Non-pigmented ciliary epithelial cell (primary cell): ENCODE measurements around the gene RHOBTB1.
"Not testable (repeated sequence)": the region's sequence is repeated elsewhere in the genome, so short reads cannot be mapped to it uniquely, and the experiment has no call there.

Source experiments
- DNase-seq: peaks from one replicate; pipeline ENCODE4 v3.0.0-alpha.2; 2010; ENCODE audit warnings: low read depth

RHOBTB1 gene

DNA sequence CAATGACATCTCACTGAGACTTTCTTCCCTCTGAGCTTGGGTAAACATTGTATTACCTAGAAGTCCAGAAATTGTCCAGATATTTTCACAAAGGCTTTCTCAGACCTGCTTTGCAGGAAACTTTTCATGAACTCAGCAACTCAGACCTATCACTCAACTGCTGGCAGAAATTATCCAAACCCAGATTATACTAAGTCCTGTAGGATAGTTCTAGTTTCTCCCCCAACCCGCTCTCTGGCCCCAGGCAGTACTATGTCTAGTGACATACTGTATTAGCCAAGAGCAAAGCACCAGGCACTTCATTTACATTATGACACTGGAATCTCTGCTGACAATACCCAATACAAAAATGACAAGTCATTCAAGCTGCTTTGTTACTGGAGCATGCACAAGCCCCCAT lies 75.0 kb downstream of the RHOBTB1 start:
- no peak for DNase-seq

DNA sequence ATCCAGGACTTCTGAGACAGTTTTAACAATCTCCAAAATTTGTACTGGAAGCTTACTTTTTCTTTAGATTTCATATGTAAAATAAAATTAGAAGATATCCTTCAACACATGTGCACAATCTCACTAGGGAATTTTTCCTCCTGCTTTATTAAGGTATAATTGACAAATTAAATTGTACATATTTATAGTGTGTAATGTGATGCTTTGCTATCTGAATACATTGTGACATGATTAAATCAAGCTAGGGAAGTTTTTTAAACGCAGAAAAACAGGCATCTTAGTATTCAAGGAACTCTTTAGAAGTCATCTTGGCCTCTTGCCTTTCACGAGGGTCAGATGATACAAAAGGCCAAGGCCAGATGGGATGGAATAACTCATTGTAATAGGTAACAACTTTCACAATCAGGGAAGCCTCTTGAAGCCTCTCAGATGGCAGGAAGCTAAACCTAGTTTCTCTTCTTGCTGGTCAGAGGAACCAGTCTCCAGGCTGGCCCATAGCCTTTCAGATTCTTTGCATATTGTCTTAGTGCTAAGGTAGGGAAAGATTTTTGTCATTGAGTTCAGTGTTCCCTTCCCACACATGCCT lies 78.7 kb downstream of the RHOBTB1 start:
- no peak for DNase-seq

DNA sequence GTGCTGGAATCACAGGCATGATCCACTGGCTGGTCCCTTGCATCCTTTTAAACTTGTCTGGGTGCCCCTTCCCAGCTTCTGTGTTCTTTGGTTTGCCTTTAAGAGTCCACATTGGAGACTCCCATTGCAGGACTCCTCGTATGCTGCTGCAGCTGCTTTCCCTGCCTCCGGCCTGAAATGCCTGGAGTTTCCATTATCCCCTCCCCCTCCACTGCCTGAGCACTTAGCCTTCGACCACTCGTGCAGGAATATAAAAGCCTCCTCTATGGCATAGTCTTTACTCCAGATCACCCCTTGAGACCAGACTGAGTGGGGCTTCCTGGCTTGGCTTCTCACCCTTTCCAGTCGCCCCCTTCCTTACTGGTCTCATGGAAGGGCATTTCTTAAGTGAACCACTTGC lies 80.2 kb downstream of the RHOBTB1 start:
- no peak for DNase-seq

DNA sequence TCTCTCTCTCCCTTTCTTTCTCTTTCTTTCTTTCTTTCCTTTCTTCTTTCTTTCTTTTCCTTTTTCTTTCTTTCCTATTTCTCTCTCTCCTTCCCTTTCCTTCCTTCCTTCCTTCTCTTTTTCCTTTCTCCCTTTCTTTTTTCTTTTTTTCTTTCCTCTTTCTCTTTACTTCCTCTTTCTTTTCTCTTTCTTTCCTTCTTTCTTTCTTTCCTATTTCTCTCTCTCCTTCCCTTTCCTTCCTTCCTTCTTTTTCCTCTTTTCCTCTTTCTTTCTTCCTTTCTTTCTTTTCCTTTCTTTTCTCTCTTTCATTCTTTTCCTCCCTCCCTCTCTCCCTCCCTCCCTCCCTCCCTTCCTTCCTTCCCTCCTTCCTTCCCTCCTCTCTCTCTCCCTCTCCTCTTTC lies 81.5 kb downstream of the RHOBTB1 start:
- no peak for DNase-seq

DNA sequence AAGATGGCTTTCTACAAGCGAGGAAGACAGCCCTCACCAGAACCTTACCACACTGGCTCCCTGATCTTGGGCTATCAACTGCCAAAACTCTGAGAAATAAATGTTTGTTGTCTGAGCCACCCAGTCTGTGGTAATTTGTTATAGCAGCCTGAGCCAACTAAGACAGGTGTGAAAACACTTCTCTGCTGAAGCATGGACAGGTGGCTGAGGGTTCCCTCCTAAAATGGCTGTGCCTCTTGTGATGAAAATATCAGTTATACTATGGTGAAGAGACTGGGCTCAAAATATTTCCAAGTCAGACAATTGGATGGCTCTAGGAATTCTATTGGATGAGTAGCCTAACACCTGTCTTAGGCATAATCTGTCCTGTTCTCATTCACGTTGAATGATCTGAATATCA lies 87.6 kb downstream of the RHOBTB1 start:
- no peak for DNase-seq

DNA sequence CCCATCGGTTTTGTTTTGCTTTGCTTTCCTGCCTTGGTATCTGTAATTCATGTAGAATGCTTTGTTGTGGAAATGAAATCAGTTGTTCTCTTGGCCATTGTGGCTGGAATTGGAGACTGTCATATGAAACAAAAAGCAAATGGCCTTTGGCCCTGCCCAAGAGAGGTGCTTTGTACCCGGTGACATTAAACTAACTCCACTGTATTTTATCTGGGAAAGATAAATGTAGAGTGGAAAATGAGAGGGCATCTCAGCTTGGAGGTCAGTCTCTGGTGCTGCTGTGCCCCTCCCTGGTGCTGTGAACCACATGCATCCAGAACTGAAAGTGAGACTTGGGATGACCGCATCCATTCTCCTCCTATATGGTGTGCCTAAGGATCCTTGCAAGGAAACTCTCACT lies 90.3 kb downstream of the RHOBTB1 start:
- DNase-seq, result no peak

DNA sequence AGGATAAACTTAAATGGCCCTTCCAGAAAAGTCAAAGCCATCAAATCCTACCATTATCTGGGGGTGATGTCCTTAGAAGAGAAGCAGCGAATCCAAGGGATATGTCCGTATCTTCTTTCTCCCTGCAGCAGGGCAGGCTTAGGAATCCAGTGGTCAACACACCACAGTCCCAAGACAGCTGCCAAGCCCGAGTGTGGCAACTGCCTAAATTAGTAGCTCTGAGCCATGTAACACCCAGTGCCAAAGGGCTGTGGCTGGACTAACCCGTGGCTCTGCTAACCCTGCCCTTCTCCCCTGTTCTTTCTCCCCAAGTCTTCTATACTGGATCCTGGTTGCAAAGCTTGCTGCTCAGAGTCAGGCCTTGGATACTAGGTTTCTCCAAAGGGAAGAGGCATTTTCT lies 90.9 kb downstream of the RHOBTB1 start:
- no peak for DNase-seq

DNA sequence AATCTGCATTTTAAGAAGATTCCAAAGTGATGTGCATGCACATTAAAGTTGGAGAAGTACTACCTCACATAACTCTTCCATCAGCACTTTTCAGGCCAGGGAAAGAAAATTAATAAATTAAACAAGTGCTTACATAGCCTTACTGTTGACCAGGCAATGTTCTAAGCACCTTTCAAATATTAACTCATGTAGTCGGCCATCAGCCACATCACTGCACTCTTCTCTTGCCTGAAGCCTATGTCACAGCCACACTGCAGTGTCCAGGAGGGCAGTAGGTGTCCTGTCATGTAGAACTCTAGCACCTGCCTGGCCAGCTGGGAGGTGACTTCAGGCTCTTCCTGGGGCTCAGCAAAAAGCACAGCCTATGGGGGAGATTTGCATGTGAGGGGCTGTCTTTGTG lies 94.2 kb downstream of the RHOBTB1 start:
- DNase-seq, result no peak

DNA sequence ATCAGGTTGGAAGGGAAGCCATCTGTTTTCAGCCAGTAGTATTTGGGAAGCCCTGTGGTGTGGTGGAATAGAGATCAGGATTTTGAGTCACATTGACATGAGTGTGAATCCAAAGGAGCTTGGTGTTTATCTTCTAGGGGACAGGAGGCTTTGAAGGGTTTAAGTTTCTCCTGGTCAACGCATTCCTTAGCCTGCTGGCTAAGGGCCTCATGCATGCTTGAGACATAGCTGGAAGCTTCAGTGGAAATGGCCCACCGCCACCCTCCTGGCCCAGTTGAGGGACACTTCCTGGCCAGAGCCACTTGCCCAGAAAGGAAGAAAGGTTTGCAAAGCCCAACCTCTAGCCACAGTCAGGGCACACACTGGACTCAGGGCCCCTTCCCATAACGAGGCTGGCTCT lies 94.8 kb downstream of the RHOBTB1 start:
- no peak for DNase-seq

DNA sequence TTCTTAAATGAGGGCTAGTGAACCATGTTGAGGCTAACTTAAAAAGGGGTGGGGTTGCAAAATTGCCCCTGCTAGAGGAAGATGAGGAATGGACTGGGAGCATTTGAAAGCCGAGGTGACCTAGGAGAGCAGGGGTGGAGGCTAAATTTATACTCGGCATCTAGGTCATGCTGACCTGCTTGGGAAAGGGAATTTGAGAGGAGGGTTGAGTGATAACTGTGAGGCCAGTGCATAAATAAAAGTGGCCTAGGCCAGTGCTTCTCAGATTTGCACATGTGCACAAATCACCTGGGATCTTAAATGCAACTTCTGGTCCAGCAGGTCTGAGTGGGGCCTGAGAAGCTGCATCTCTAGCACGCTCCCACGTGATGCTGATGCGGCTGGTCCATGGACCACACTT lies 95.3 kb downstream of the RHOBTB1 start:
- DNase-seq, result no peak

DNA sequence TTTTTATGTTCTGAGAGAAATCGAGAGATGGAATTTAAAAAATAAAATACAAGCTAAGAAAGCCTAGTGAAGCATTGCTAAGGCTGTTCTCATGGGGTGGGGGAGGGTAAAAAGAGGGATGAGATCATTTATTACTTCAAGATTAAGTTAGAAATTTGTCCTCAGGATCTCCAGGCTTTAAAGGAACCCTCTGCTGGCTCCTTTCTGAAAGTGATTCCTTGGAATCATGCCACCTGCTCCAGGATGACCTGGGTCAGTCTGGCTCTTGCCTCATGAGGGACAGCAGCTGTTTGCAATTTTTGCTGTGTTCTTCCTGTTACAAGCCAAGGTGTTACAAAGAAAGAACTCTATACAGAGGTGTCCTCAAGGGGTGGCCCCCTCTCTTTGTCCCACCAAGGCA lies 95.9 kb downstream of the RHOBTB1 start:
- no peak for DNase-seq

DNA sequence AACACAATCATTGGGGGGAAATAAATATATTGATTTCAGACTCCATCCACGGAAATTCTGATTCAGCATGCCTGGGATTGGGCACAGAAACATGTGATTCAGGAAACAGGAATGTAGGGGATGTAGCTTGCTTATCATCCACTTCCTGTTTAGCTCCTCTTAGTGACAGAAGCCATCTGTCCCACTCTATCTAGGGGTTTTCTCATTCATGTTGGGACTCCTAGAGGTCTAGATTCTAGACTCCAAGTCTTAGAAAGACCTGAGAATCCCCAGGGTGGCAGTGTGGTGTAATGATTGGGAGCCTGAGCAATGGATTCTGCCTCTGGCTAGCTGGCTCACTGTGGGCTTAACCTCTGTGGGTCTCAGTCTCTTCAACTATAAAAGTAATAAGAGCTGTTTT lies 97.8 kb downstream of the RHOBTB1 start:
- peak; percentile 22 for DNase-seq

DNA sequence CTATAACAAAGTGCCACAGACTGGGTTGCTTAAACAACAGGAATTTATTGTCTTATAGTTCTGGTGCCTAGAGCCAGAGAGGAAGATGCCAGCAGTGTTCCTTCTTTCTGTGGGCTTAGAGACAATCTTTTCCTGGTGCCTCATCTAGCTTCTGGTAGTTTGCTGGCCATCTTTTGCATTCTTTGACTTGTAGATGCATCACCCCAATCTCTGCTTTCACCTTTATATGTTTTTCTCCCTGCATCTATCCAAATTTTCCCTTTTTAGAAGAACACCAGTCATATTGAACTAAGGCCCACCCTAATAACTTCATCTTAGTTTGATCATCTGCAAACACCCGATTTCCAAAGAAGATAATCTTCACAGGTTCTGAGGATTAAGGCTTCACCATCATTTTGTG lies 98.9 kb downstream of the RHOBTB1 start:
- DNase-seq, result no peak

DNA sequence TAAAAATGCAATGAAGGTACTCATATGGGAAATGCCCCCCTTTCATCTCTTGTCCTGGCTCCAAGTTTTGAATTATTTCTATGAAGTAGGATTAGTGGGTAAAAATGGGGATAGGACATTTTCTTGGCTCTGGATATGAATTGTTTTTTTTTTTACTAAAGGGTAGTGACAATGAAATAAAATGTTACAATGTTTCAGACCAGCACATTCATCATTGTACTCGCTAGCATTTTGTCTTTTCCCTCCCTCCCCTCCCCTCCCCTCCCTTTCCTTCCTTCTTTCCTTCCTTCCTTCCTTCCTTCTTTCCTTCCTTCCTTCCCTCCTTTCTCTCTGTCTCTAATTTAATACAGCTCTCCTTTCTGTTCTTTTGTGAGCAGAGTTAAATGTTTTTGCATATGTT lies 101.3 kb downstream of the RHOBTB1 start:
- no peak for DNase-seq

DNA sequence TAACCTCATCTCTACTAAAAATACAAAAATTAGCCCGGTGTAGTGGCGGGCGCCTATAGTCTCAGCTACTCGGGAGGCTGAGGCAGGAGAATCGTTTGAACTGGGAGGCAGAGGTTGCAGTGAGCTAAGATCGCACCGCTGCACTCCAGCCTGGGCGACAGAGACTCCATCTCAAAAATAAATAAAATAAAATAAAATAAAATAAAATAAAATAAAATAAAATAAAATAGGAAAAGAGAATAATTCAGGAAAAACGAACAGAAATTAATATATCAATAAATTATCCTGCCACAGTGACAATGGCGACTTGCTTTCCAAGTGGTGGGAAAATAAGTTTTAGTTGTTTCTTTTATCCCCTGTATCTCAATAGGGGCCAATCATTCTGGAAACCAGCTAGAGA lies 102.8 kb downstream of the RHOBTB1 start:
- not testable (repeated sequence) for DNase-seq

DNA sequence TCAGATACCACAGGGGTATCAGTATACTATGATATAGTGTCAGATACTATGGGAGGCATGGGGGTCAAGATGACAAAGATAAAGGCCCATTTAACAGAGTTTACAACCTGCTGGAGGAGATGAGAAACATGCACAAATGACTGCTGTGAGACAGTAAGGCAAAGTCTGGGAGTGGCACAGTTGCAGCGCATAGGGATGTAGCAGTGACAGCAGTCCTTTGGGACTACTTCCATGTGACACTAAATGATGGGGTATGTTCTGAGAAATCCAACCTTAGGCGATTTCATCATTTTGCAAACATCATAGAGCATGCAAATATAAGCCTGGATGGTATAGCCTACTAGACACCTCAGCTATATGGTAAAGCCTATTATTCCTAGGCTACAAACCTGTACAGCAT lies 108.9 kb downstream of the RHOBTB1 start:
- no peak for DNase-seq

DNA sequence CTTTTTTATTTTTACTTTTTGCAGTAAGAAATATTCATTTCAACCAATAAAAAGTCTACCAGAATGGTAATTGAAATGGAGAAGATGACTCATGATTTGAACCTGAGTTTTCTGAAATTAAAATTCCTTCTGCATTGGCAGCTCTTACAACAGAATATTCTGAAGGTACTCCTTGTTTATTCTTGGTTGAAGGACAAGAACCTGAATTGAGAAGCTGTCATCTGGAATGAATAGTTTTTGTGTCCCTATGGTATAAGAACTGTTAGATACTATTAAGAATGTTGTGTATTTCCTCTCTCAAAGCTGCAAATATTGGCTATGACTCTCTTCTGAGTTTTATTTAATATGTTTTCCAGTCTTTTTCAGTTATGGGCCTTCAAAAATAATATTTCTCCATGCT lies 109.6 kb downstream of the RHOBTB1 start:
- DNase-seq, result no peak

DNA sequence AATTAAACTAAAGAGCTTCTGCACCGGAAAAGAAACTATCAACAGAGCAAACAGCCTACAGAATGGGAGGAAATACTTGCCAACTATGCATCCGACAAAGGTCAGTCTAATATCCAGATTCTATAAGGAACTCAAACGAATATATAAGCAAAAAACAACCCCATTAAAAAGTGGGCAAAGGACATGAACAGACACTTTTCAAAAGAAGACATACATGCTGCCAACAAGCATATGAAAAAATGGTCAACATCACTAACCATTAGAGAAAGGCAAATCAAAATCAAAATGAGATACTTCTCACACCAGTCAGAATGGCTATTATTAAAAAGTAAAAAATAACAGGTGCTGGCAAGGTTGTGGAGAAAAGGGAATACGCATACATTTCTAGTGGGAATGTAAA lies 111.8 kb downstream of the RHOBTB1 start:
- not testable (repeated sequence) for DNase-seq

DNA sequence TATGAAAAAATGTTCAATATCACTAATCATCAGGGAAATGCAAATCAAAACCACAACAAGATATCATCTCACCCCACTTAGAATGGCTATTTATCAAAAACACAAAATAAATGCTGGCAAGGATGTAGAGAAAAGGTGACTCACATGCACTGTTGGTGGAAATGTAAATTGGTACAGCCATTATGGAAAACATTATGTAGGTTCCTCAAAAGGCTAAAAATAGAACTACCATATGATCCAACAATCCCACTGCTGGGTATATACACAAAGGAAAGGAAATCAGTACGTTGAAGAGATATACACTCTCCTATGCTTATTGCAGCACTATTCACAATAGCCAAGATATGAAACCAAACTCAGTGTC lies 115.5 kb downstream of the RHOBTB1 start:
- DNase-seq, result no peak

DNA sequence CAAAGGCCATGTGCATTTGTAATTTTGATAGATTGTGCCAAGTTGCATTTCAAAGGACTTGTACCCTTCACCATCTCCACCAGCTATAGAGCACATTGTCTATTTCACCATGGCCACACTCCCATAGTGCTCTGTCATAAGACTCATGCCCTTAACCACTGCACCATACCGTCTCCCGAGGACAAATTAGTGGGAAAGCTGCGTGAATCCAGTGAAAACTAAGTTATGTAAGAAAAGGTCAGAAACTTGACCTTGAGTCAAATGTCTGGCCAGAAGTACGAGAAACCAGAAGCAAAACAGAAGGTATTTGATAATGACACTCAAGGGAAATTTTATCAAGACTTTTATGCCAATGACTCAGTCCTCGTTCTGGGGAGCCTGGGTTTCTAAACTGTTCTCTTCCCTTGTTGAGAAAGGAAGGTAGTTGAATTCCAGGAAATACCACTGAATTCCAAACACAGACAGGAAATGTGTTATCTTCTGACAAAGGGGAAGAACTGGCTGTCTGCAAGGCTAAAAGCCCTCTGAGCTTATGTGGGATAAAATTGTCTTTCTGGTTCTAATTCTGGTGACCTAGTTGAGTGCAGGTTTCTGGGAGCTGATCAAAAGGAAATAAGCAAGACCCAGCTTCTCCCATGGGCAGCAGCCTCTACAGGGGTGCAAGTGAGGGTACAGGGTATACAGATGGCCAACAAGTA lies 116.0 kb downstream of the RHOBTB1 start:
- DNase-seq, result no peak

DNA sequence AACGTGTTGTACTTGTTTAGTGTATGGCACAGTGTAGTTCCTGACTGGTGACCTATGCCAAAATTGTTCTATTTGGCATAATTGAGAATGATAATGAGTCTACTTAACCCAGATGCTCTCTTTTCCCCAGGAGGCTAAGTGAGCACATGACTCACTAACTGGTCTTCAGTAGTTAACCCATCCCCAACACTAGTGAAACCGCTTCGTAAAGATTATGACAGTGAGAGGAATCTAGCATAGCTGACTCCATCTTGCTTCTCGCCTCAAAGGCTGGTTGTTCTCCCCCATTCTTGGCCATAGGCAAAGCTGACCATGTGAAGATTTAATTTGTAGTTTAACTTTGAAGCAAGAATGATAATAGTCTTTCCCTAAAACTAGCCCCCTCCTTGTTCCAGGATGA lies 118.5 kb downstream of the RHOBTB1 start:
- DNase-seq, result no peak

DNA sequence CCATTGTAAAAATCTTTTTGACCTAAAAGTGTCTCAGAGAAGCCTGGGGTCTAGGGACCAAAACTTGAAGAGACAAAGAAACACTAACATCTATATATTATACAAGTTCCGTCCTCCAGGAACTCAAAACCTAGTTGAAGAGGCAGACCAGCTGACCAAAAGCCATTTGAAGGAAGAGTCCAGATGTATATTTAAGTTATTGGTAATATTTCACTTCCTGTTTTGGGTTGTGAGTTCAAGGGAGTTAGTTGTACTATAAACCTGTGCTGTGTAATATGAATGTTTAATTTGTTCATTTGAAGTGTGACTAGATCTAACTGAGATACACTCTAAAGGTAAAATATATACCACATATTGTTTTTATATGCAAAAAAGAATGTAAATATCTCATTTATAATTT lies 120.7 kb downstream of the RHOBTB1 start:
- no peak for DNase-seq

DNA sequence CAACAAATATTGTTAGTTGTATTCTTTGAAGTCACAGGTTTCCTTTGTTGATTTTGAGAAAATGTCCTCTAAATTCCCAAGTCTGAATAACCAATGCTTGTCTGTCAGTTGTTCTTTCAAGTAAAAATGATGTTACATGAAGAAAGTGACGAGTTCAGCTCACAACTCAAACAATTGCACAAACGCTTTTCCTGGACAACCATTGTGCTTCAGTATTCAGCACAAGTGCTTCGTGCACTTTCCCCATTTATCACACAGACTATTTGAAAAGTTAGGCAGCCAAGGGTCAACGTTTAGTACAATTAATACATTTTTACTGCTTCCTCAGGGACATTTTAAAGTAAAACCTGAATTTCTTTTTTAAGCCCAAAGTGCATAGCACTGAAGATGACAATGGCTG lies 121.2 kb downstream of the RHOBTB1 start:
- DNase-seq, result no peak

DNA sequence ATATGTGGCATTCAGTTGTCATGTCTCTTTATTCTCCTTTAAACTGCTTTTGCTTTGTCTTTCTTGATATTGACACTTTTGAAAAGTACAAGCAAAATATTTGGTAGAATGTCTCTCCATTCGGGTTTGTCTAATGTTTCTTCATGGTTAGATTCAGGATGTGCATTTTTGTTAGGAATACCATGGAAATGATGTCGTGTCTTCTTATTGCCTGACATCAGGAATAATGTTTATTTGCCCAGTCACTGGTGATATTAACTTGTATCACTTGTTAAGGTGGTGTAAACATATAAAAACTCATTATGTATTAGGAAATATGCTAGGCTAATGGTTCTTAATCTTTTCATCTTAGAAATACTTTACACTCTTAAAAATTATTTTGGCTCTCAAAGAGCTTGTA lies 122.3 kb downstream of the RHOBTB1 start:
- no peak for DNase-seq
